Measurements from ENCODE around the gene ZNF385A. TPM values are rescaled to one million over a fixed set of nuclear protein-coding genes. Genes with fewer than 3 reads are reported as not detected.
A peak's percentile ranks its signal among the peaks of the same experiment; 100 is the strongest.

ZNF385A gene
- total and polyA plus RNA-seq, 2 donors (not counting 3 experiments of a cell fraction or from before 2014, with no cell fraction given): 1.6 to 7.9 TPM

DNA sequence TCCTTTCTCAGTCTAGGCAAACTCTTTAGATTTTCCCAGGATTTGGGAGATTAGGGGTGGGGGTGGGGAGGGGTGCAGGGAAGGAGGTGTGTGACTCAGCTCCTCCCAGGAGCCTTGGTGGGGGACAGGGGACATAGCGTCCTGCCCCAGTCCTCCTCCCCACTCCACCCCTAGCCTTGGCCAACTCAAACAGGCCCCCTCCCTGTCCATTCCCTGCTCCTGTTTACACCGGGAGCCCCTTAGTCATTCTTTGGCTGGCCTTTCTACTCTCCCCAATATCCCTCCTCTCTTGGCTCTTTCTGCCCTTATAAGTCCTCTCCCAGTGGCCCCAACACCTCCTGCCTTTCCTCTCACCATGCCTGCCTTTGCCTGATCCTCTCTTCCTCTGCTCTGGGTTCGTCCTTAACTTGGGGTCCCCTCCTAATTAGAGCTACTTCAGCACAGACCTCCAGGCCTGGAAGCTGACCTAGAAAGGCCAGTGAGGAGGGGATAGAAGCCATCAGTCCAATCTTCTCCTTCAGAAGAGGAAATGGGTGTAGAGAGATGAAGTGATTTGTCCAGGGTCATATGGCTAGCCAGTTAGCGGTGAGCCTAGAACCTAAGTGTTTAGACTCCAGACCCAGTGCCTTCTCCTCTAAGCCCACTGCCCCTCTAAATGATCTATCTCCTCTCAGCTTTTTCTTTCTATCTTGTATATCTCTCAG is 36.8 kb upstream of the ZNF385A start:
- intact Hi-C loops (cut with micrococcal nuclease): no loop called here
- dilution Hi-C loops (cut with MboI; ENCODE audit: extremely low pct_ligation_motif_present, low sequenced_read_pairs): no loop called here
- DNase-seq (ENCODE audit: low read depth, low spot score): peak; percentile 81
- Histone ChIP-seq H3K4me3 (replicated peaks in 1 of 3; ENCODE audit: insufficient read depth in 1 of 3, low read depth in 1 of 3, low read length in 3 of 3) (no peak overlapping the region), H3K9ac (replicated peaks; ENCODE audit: extremely low read depth, insufficient read depth, low read length) (peak overlapping the region; percentile 49), H3K36me3 (ENCODE audit: control insufficient read depth in 2 of 2, extremely low read depth in 1 of 2, insufficient read depth in 2 of 2, low read length in 2 of 2) (peaks cover 0 to 3% of the 10 kb centered on the region in 2 experiments), H3K4me1 (ENCODE audit: control insufficient read depth, extremely low read depth, insufficient read depth, low read length) (peaks cover 69% of the 10 kb centered on the region), H4K20me1 (replicated peaks; ENCODE audit: control insufficient read depth, extremely low read depth, insufficient read depth, low read length) (no peaks in the 10 kb centered on the region), H3K9me1 (replicated peaks; ENCODE audit: control insufficient read depth, extremely low read depth, insufficient read depth, low read length) (no peaks in the 10 kb centered on the region), H3K79me2 (ENCODE audit: control insufficient read depth, insufficient read depth, low read length) (peaks cover 39% of the 10 kb centered on the region), H3K27me3 (ENCODE audit: control insufficient read depth in 2 of 2, insufficient read depth in 2 of 2, low read length in 2 of 2) (no peaks in the 10 kb centered on the region), H2AFZ (ENCODE audit: low read depth, low read length) (no peak overlapping the region), H3K27ac (ENCODE audit: insufficient read depth, low read depth, low read length) (peak overlapping the region; percentile 79), H3K4me2 (ENCODE audit: insufficient read depth, low read length) (peak overlapping the region; percentile 59), H3K9me3 (replicated peaks; ENCODE audit: control insufficient read depth, insufficient read depth, low read length) (no peaks in the 10 kb centered on the region)
- BruUV-seq (replicated peaks): TSS peak; percentile 56
- peak; percentile 73 for FAIRE-seq
- POLR2A ChIA-PET: interaction anchor here (1.1 kb wide), 2 partner anchors 10 to 11 kb away, joined by 3 to 5 read pairs; no protein-coding TSS in a partner anchor
- CTCF ChIA-PET: interaction anchor here (1.0 to 11.8 kb wide), 6 partner anchors 10 to 22 kb away, joined by 3 to 136 read pairs (median 11); no protein-coding TSS in a partner anchor
- TF ChIP-seq FOS (IDR thresholded peaks at IDR 0.05; ENCODE audit: borderline replicate concordance, insufficient read depth, low read length) (peak; percentile 58), MYC (IDR thresholded peaks at IDR 0.05; ENCODE audit: low read depth, low read length) (no peak), POLR2AphosphoS5 (IDR thresholded peaks at IDR 0.05; ENCODE audit: insufficient read depth, low read depth, low read length) (peak; percentile 36), GATA2 (IDR thresholded peaks at IDR 0.05; ENCODE audit: insufficient read depth, insufficient read length, low read depth, low read length) (peak; percentile 38), EZH2 (IDR thresholded peaks at IDR 0.05; ENCODE audit: borderline replicate concordance, low read depth, low read length, severe bottlenecking) (no peak)
- TF ChIP-seq, protein P1, sequence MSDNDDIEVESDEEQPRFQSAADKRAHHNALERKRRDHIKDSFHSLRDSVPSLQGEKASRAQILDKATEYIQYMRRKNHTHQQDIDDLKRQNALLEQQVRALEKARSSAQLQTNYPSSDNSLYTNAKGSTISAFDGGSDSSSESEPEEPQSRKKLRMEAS (IDR thresholded peaks at IDR 0.05; ENCODE audit: insufficient read depth, insufficient read length): no peak

Measured in endothelial cell of umbilical vein (primary cell).